DND-41 (cell line): ENCODE measurements around the gene SLC30A7.

ENCODE experiments used
- EZH2 ChIP-seq: IDR thresholded peaks from 3 replicates; pipeline ENCODE4 v1.6.1; 2012; ENCODE audit warnings: borderline replicate concordance, low read depth, mild to moderate bottlenecking, moderate library complexity, low read length, inconsistent platforms; ENCODE audit not compliant: severe bottlenecking
- TF ChIP-seq, protein P1 (sequence below): IDR thresholded peaks from 2 replicates; pipeline ENCODE4 v1.5.1; 2012; ENCODE audit warnings: borderline replicate concordance, low read length, moderate library complexity, mild to moderate bottlenecking; ENCODE audit not compliant: poor library complexity, severe bottlenecking; ENCODE audit errors: extremely low read depth

DNA sequence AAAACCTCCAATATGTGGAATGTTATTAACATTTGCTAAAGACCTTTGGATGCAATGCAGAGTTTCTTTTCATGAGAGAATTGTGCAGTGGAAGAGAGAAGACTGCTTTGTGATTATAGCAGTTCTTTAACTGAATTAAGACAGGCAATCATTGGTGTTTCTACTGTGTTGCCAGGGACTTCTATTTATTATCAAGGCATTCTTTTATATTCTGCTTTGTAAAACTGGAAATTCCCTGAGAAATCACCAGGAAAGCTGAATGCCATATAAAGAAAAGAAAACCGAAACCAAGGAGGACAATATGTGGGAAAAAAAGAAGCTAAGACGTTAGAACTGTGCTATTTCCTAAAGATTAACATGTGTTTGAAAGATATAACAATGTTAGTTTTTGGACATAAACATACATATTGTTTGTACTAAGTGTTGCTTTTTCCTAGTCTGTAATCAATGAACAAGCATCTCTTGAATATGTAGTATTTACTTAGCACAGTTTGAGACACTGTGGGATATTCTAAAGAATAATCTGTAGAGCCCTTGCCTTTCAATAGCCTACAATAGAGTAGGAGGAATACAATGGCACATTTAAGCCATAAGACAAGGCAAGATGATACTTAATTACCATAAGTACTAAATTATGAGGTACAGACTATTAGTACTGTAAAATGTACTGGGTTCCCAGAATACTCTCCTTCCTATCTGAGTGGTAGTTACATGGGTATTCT lies 48.4 kb upstream of the SLC30A7 start:
- TF ChIP-seq, protein P1, sequence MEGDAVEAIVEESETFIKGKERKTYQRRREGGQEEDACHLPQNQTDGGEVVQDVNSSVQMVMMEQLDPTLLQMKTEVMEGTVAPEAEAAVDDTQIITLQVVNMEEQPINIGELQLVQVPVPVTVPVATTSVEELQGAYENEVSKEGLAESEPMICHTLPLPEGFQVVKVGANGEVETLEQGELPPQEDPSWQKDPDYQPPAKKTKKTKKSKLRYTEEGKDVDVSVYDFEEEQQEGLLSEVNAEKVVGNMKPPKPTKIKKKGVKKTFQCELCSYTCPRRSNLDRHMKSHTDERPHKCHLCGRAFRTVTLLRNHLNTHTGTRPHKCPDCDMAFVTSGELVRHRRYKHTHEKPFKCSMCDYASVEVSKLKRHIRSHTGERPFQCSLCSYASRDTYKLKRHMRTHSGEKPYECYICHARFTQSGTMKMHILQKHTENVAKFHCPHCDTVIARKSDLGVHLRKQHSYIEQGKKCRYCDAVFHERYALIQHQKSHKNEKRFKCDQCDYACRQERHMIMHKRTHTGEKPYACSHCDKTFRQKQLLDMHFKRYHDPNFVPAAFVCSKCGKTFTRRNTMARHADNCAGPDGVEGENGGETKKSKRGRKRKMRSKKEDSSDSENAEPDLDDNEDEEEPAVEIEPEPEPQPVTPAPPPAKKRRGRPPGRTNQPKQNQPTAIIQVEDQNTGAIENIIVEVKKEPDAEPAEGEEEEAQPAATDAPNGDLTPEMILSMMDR, result no peak
- TF ChIP-seq EZH2, result no peak
